ENCODE results near the gene RXFP1.

RXFP1 gene

DNA sequence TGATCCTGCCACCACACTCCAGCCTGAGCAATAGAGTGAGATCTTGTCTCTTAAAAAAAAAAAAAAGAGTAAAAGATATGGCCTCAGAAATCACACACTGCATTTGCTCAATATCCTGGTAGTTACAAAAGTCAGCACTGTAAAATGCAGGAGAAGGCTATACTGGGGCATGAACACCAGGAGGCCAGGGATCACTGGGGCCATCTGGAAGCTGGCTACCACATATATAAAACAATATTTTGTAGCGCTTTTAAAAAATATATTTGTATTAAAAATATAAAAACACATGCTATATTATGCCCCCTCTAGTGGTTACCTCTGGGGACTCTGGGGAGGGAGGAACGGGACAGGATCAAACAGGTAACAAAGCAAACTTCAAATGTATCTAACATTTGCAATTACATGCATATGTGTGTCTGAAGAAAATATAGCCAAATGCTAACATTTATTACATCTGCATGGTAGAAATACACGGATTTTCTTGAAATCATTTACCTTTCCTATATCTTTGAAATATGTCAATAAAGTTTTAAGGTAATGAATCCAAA, 146.0 kb downstream of the RXFP1 start:
- DNase-seq (ENCODE audit: insufficient read length, low spot score) (no peak), FAIRE-seq (no peak)

GRCh38 chr4:158669310-158669709, 147.6 kb downstream of the RXFP1 start:
- peak; percentile 84 for FAIRE-seq
- no peak for DNase-seq (ENCODE audit: insufficient read length, low spot score)

- FAIRE-seq (peak; percentile 91), DNase-seq (ENCODE audit: insufficient read length, low spot score) (no peak)
These were observed 149.4 kb downstream of the RXFP1 start for GRCh38 chr4:158670975-158671664.

DNA sequence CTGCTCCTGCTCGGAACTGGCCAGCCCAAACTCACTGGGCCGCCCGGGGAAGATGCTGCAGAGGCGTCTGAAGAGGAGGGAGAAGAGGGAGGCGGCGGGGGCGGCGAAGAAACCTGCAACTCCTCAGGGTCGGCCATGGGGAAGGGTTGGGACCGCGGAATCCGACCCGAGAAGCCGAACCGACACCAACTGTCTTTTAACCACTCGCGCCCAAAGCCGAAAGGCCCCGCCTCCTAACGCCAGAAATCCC, 149.9 kb downstream of the RXFP1 start, which contains the start of gene C4orf46:
Gene C4orf46 (minus strand): TSS at position 223 of the 250 bp plus-strand sequence. CDS start 86 bp downstream, at position 137.
- FAIRE-seq (no peak), DNase-seq (ENCODE audit: insufficient read length, low spot score) (no peak)

DNA sequence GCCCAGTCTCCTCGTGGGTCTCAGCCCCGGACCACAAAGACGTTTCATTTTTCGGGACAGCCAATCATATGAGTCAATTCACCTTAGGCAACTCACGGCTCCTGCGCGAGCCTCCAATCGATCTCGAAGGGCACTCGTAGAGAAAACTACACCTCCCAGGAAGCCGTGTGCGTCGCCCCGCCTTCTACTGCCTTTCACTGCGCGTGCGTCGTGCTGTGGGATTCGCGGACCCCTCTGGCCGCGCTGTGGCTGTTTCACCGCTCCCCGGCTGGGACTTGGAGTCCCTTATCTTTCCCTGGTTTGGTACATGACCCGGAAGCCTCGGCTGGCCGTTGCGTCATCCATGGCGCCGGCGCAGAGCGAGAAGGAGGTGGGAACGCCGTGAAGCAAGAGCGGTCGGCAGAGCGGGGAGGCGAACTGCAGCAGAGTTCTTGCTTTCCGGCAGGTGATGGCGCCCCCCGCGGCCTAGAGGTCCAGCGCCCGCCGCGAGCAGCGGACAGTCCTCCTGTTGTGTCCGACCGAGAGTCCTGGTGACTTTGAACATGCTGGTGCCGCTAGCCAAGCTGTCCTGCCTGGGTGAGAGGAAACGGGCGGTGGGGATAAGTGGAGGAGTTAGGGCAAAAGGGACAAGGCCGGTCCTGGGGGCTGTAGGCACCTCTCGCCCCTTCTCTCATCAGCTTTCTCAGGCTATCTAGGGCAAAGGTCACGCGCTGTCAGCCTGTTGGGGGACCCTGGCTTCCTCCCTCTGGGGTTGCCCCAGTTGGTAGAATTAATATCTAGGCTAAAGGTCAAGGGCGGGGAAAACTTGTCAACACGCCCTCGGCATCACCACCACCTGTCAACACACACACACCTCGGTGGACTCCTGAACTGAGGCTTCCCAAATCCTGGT, 150.5 kb downstream of the RXFP1 start, which contains the start of gene ETFDH:
Gene ETFDH (plus strand): TSS at position 382 of the 892 bp plus-strand sequence. CDS start 161 bp downstream, at position 543.
- DNase-seq (ENCODE audit: insufficient read length, low spot score) = peak; percentile 82
- FAIRE-seq = peak; percentile 99

- FAIRE-seq = peak; percentile 37
These were observed 152.0 kb downstream of the RXFP1 start for GRCh38 chr4:158673633-158674032.

GRCh38 chr4:158676076-158676475, 154.4 kb downstream of the RXFP1 start:
- DNase-seq (ENCODE audit: insufficient read length, low spot score) (no peak), FAIRE-seq (no peak)

More at GRCh38 chr4:158673633-158674032, 152.0 kb downstream of the RXFP1 start:
- DNase-seq (ENCODE audit: insufficient read length, low spot score) = no peak

DNA sequence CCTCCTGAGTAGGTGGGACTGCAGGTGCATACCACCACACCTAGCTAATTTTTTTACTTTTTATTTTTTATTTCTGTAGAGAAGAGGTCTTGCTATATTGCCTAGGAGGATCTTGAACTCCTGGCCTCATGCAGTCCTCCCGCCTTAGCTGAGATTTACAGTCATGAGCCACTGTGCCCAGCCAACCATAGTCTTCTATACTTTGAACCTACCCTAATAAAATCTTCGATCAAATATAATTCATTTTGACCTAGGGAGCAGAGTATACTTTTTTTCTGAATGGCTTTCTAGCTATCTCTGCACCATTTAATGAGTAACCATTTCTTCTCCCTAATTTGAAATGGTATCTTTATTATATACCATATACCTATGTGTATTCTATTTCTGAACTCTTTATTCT, 157.1 kb downstream of the RXFP1 start:
- DNase-seq (ENCODE audit: insufficient read length, low spot score) (no peak), FAIRE-seq (no peak)

DNA sequence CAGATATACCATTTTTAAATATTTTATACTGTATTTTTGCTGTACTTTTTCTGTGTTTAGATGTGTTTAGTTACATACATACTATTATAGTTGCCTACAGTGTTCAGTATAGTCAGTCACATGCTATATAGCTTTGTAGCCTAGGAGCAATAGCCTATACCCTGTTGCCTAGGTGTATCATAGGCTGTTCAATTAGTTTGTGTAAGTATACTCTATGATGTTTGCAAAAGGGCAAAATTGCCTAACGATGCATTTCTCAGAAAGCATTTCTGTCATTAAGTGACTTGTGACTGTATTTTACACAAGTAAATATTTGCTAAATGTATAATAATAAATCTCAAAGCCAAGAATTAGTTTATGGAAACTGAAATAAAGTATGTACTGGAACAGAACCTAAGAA, 159.9 kb downstream of the RXFP1 start:
- no peak for DNase-seq (ENCODE audit: insufficient read length, low spot score)
- FAIRE-seq = no peak

DNA sequence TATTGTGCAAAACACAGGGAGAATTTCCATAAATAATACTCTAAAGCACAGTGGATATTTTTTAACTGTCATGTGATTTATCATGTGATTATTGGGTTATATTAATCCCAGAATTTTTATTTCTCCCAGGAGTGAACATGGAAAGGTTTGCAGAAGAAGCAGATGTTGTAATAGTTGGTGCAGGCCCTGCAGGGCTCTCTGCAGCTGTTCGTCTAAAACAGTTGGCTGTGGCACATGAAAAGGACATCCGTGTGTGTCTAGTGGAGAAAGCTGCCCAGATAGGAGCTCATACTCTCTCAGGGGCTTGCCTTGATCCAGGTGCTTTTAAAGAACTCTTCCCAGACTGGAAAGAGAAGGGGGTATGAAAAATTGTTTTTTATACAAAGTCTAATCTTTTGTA, 160.4 kb downstream of the RXFP1 start:
- no peak for DNase-seq (ENCODE audit: insufficient read length, low spot score)

DNA sequence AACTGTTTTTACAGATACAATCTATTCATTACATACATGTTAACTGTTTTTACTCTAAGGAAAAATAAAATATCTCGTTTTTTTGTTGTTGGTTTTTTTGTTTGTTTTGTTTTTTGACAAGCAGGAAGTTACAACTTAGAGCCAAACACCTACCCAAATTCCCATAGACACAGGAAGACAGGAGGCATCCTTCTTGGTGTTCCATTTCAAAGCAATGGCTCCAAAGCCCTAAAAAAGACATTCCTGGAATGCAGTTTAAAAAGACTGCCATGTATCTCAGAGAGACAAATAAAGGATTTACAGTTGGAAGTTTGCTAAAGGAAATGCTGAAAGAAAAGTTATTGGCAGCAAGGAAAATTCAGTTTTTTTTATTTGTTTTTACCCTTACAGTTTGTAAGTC, 167.1 kb downstream of the RXFP1 start:
- DNase-seq (ENCODE audit: insufficient read length, low spot score) = no peak

More for the DNA sequence above, 160.4 kb downstream of the RXFP1 start:
- FAIRE-seq = no peak

More for the DNA sequence above, 167.1 kb downstream of the RXFP1 start:
- FAIRE-seq = no peak

Measured in GM19239 (cell line).